KMS-11 (cell line): Measurements from ENCODE around the gene ZFP36L2.

Experiments
- H2AFZ ChIP-seq: fragments of 200-600 bp; sonication (generic); 2 replicates; pipeline ENCODE4 v1.6.1; 2016; ENCODE audit warnings: antibody characterized with exemption, mixed run types, low read depth
- H3K27ac ChIP-seq: fragments of 200-600 bp; sonication (generic); 2 replicates; pipeline ENCODE4 v1.6.1; 2016; ENCODE audit warnings: mild to moderate bottlenecking, mixed run types
- H3K27me3 ChIP-seq: fragments of 200-600 bp; sonication (generic); 2 replicates; pipeline ENCODE4 v1.6.1; 2017; ENCODE audit warnings: mild to moderate bottlenecking, low read depth, mixed run types, moderate library complexity; ENCODE audit not compliant: insufficient read depth
- H3K36me3 ChIP-seq: fragments of 200-600 bp; sonication (generic); 2 replicates; pipeline ENCODE4 v1.6.1; 2017; ENCODE audit warnings: mild to moderate bottlenecking, mixed run types; ENCODE audit not compliant: insufficient read depth
- H3K4me1 ChIP-seq: fragments of 200-600 bp; sonication (generic); 2 replicates; pipeline ENCODE4 v1.6.1; 2016; ENCODE audit warnings: mild to moderate bottlenecking, low read depth, mixed run types; ENCODE audit not compliant: poor library complexity, severe bottlenecking
- H3K4me2 ChIP-seq: fragments of 200-600 bp; sonication (generic); 2 replicates; pipeline ENCODE4 v1.7.0; 2016; ENCODE audit warnings: mild to moderate bottlenecking, mixed run types
- H3K4me3 ChIP-seq: fragments of 200-600 bp; sonication (generic); IDR thresholded peaks from 2 replicates; pipeline ENCODE4 v1.6.1; 2017; ENCODE audit warnings: low read depth, low read length, mixed read lengths; ENCODE audit not compliant: insufficient read depth
- H3K79me2 ChIP-seq: fragments of 200-600 bp; sonication (generic); 2 replicates; pipeline ENCODE4 v1.6.1; 2016; ENCODE audit warnings: low read depth, mixed run types; ENCODE audit not compliant: insufficient read depth
- H3K9ac ChIP-seq: fragments of 200-600 bp; sonication (generic); 2 replicates; pipeline ENCODE4 v1.6.1; 2016; ENCODE audit warnings: mild to moderate bottlenecking, mixed run types
- H4K20me1 ChIP-seq: fragments of 200-600 bp; sonication (generic); 2 replicates; pipeline ENCODE4 v1.6.1; 2016; ENCODE audit warnings: mild to moderate bottlenecking, mixed run types; ENCODE audit not compliant: insufficient read depth
- TF ChIP-seq, protein P1 (sequence below): fragments of 200-600 bp; sonication (generic); conservative IDR thresholded peaks from 2 replicates; pipeline ENCODE4 v1.6.1; 2017; ENCODE audit warnings: low read depth, mild to moderate bottlenecking, antibody characterized with exemption, low read length, moderate library complexity, mixed read lengths

ZFP36L2 gene, protein sequence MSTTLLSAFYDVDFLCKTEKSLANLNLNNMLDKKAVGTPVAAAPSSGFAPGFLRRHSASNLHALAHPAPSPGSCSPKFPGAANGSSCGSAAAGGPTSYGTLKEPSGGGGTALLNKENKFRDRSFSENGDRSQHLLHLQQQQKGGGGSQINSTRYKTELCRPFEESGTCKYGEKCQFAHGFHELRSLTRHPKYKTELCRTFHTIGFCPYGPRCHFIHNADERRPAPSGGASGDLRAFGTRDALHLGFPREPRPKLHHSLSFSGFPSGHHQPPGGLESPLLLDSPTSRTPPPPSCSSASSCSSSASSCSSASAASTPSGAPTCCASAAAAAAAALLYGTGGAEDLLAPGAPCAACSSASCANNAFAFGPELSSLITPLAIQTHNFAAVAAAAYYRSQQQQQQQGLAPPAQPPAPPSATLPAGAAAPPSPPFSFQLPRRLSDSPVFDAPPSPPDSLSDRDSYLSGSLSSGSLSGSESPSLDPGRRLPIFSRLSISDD

DNA sequence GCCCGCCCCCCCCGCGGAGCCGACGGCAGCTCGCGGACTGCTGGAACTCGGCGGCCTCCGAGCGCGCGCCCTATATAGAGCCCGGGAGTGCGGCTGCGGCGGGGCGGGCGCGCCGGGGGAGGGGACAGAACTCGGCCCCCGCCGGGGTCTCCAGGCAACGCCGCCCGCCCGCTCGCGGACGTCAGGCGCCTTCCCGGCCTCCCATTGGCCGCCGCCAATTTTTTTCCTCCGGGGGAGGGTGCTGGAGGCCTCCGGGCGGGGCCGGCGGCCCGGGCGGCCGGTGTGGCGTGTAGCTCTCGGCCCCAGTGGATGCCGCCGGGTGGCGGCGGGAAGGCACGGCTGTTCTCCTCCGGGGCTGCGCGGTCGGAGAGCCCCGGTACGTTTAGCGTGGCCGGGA, at the start of gene ZFP36L2:
ZFP36L2 (minus strand) TSS at position 49 of the 397 bp plus-strand sequence. CDS start 291 bp downstream, outside the sequence.
- H3K79me2 ChIP-seq, result peaks cover 51% of the 10 kb centered on the region
- peaks cover 23% of the 10 kb centered on the region for H3K36me3 ChIP-seq
- peaks cover 66% of the 10 kb centered on the region for H3K4me1 ChIP-seq
- H3K27me3 ChIP-seq, result no peaks in the 10 kb centered on the region
- peak within 1 kb of the TSS; percentile 92 for H3K4me3 ChIP-seq
- H3K27ac ChIP-seq, result peak within 1 kb of the TSS; percentile 99
- H3K4me2 ChIP-seq, result peak within 1 kb of the TSS; percentile 91
- peak within 1 kb of the TSS; percentile 26 for H2AFZ ChIP-seq
- peaks cover 9% of the 10 kb centered on the region; the same call in 1 of the 2 replicates for H4K20me1 ChIP-seq
- H3K9ac ChIP-seq, result peak within 1 kb of the TSS; percentile 100
- TF ChIP-seq, protein P1, sequence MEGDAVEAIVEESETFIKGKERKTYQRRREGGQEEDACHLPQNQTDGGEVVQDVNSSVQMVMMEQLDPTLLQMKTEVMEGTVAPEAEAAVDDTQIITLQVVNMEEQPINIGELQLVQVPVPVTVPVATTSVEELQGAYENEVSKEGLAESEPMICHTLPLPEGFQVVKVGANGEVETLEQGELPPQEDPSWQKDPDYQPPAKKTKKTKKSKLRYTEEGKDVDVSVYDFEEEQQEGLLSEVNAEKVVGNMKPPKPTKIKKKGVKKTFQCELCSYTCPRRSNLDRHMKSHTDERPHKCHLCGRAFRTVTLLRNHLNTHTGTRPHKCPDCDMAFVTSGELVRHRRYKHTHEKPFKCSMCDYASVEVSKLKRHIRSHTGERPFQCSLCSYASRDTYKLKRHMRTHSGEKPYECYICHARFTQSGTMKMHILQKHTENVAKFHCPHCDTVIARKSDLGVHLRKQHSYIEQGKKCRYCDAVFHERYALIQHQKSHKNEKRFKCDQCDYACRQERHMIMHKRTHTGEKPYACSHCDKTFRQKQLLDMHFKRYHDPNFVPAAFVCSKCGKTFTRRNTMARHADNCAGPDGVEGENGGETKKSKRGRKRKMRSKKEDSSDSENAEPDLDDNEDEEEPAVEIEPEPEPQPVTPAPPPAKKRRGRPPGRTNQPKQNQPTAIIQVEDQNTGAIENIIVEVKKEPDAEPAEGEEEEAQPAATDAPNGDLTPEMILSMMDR, result no peak

DNA sequence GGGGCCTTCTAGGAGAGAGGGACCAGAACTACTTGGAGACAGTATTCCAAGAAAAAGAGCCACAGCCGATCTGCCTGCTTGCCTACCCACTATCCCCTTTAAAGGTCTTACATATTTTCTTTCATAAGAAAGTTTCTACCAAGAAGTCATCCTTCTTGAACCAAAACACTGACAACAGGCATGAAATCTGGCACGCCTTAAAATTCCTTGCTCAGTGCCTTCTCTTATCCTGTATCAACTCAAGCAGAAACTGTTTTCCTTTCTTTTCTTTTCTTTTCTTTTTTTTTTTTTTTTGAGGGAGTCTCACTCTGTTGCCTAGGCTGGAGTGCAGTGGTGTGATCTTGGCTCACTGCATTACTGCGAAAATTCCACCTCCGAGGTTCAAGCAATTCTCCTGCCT, 48.3 kb upstream of the ZFP36L2 start:
- H2AFZ ChIP-seq, result no peak overlapping the region
- no peaks in the 10 kb centered on the region for H4K20me1 ChIP-seq
- H3K9ac ChIP-seq, result no peak overlapping the region
- no peak overlapping the region for H3K4me2 ChIP-seq
- no peaks in the 10 kb centered on the region for H3K27me3 ChIP-seq
- no peaks in the 10 kb centered on the region for H3K36me3 ChIP-seq
- TF ChIP-seq, protein P1, result no peak
- H3K4me1 ChIP-seq, result peaks cover 11% of the 10 kb centered on the region
- H3K4me3 ChIP-seq, result no peak overlapping the region
- no peak overlapping the region for H3K27ac ChIP-seq
- no peaks in the 10 kb centered on the region for H3K79me2 ChIP-seq

DNA sequence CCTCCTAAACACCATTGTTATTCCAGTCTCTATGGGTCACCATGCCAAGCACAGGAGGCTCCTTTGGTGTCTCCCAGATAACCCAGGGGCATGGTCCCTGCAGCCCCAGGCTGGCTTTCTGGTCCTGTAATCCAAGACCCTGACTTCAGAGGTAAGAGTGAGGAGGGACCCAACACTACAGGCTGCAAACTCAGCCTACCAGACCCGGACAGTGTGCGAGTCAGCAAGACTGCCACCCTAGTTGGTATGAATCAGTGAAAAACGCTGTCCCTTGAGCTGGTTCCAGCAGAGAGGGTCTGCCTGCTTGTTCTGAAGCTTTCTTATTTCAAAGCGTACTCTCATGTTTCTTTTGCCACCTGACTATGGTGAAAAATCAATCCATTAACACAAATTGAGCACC, 47.6 kb upstream of the ZFP36L2 start:
- Histone ChIP-seq H4K20me1 (no peaks in the 10 kb centered on the region), H3K27ac (no peak overlapping the region), H3K79me2 (no peaks in the 10 kb centered on the region), H3K36me3 (no peaks in the 10 kb centered on the region), H3K27me3 (no peaks in the 10 kb centered on the region), H3K4me2 (no peak overlapping the region), H3K4me1 (peaks cover 17% of the 10 kb centered on the region), H3K4me3 (no peak overlapping the region), H2AFZ (no peak overlapping the region), H3K9ac (no peak overlapping the region)
- TF ChIP-seq, protein P1, result no peak

DNA sequence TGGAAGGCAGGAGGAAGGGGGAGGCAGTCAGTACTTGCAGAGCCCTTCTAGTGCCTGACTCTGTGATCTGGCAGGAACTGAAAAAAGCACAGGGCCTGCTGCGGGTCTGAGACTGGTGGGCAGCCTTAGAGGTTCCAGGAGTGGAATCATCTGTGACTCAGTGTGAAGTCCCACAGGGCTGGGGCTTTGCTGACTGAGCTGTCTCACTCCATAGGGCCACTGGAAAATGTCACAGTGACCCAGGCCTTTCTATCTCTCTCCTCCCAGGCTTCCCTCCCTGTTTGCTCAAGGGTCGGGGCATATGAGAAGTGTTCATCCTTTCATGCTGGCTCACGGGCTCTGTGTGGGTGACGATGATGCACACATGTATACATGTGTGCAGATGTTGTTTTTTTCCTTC, 47.1 kb upstream of the ZFP36L2 start:
- no peaks in the 10 kb centered on the region for H3K36me3 ChIP-seq
- H3K9ac ChIP-seq, result no peak overlapping the region
- H3K4me1 ChIP-seq, result peaks cover 22% of the 10 kb centered on the region
- H3K4me3 ChIP-seq, result no peak overlapping the region
- no peaks in the 10 kb centered on the region for H3K79me2 ChIP-seq
- no peaks in the 10 kb centered on the region for H3K27me3 ChIP-seq
- no peak overlapping the region for H2AFZ ChIP-seq
- no peak overlapping the region for H3K4me2 ChIP-seq
- TF ChIP-seq, protein P1, result no peak
- no peak overlapping the region for H3K27ac ChIP-seq
- H4K20me1 ChIP-seq, result no peaks in the 10 kb centered on the region
